Mammary microvascular endothelial cell (primary cell): ENCODE measurements around the gene ATP8B4. TPM values are rescaled to one million over a fixed set of nuclear protein-coding genes. Genes with fewer than 3 reads are reported as not detected.

Source experiments
- total RNA-seq: library from RNA; depleted of rRNA; stranded (reverse); fragments of >200 nt; gene quantifications from 2 replicates; pipeline ENCODE4 v1.2.3, GENCODE V29; 2015

ATP8B4 gene
- under 0.01 TPM in 1 of 2 replicates, not detected in the other for total RNA-seq

DNA sequence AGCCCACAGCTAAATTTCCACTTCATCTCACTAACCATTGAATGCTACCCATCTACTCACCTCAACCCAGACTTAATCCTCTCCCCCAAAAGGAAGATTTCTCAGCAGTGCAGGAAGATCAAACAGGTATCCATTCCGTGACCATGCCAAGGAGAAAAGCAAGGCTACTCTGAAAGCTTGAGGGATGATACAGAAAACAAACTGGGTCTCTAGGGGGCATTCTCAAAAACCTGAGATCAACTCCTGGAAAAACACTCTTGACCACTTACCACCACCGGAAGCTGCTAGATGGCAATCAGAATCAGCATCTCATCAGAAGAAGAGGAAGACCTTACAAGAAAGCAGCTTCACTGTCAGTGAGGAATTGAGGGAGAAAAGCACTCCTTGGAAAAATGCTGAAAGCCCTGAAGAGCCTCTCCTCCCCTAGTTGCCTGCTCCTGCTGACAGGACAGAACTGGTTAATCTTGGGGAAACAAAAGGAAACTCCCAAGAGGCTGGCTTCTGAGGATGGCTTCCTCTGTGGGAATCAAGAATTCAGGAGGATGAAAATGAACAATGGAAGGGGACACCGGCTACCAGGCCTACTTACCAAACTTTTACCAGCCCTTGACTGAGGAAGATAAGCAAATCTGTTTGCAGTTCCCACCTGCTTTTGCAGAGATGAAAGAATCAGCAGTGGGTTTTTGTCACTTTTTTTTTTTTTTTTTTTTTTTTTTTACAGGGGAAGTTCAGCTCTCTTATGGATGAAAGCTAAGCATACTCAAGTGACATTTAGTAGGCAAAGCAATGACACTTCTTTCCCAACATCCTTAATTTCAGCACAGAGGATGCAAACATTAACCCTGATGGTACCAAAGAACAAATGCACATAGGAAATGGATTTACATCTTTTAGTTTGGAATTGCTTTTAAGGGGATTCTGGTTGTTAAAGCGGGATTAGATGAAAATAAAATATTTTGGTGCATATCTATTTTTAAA, at the start of gene ATP8B4:
TSS of gene ATP8B4 (minus strand) at position 171 of the 978 bp plus-strand sequence. CDS start 12,267 bp downstream, outside the sequence.

Other genes starting within 250 kb of the ATP8B4 start
- 0.34 and 1.2 TPM in 2 replicates for gene SLC27A2, start 63.0 kb upstream of the ATP8B4 start, total RNA-seq
- not detected in 2 replicates for gene HDC, start 146.5 kb upstream of the ATP8B4 start, total RNA-seq
- gene GABPB1, start 236.0 kb upstream of the ATP8B4 start, total RNA-seq: 42.9 and 43.2 TPM in 2 replicates